ENCODE results near the gene SAPCD1.

Gene SAPCD1

DNA sequence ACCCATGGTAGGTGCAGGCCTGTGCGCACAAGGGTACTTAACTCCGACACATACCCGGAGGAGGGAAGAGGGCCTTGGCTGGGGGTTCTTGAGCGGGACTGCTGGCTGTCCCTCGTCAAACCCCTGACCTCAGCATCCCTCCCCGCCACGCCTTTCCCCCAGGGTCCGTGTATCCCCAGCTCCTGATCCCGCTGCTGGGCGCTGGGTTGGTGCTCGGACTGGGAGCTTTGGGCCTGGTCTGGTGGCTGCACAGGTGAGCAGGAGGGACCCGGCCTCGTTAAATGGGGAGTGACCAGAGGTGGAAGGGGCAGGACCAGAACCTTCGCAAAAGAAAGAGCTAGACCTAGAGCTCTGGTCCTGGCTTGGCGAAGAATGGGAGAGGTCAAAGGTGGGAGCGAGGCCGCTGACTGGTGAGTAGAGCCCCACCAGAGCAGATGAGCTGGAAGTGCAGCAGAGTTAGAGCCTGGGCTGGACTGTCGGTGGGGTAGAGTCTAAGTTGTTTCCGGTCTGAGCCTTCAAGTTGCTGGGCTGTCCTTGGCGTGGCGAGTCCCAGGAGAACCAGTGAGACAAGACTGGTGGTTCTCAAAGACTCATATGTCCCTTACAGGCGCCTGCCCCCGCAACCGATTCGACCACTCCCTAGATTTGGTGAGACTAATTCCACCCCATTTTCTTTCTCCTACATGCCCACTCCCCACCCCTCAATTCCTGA, 38.3 kb upstream of the SAPCD1 start:
- DNase-seq, result no peak
- no peak for TF ChIP-seq GATA1 (IDR thresholded peaks at IDR 0.05; ENCODE audit: low read depth, low read length)
- TF ChIP-seq POLR2A (IDR thresholded peaks at IDR 0.05; ENCODE audit: low read length), result no peak

GRCh38 chr6:31725502-31726350, 36.7 kb upstream of the SAPCD1 start:
- TF ChIP-seq GATA1 (IDR thresholded peaks at IDR 0.05; ENCODE audit: low read depth, low read length) (no peak), POLR2A (IDR thresholded peaks at IDR 0.05; ENCODE audit: low read length) (no peak)
- peak in 1 of 2 experiments; percentile 34 for DNase-seq

DNA sequence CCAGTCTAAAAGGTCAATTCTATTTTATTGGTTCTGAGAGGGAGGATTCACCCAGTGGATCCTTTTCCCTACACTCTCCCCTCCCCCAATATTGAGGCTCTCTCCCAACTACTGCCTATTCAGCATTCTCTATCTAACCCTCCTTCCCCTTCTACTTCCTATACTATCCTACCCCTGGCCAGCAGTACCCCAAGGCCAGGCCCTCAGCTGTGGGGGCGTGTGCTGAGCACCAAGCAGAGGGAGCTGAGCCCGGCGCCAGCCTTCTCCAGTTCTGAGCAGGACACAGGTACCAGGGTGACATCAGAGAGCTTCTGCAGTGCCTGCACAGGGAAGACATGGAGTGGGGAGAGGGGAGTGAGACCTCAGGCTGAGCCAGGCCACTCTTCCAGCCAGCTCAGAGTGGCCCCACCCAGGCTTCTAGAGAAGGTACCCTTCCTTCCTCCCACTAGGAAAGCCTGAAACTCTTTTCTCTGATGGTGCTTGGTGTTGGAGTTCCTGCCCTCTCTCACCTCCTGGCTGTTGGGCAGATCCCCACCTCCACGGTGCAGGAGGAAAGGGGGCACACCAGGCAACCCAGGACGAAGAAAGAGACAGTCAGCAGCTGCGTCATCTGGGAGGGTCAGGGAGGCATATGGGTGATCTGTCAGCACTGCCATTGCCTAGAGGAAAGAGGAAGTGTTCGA, 35.3 kb upstream of the SAPCD1 start:
- peak; percentile 30 for TF ChIP-seq POLR2A (IDR thresholded peaks at IDR 0.05; ENCODE audit: low read length)
- TF ChIP-seq GATA1 (IDR thresholded peaks at IDR 0.05; ENCODE audit: low read depth, low read length), result no peak
- DNase-seq, result peak; percentile 39 to 68

DNA sequence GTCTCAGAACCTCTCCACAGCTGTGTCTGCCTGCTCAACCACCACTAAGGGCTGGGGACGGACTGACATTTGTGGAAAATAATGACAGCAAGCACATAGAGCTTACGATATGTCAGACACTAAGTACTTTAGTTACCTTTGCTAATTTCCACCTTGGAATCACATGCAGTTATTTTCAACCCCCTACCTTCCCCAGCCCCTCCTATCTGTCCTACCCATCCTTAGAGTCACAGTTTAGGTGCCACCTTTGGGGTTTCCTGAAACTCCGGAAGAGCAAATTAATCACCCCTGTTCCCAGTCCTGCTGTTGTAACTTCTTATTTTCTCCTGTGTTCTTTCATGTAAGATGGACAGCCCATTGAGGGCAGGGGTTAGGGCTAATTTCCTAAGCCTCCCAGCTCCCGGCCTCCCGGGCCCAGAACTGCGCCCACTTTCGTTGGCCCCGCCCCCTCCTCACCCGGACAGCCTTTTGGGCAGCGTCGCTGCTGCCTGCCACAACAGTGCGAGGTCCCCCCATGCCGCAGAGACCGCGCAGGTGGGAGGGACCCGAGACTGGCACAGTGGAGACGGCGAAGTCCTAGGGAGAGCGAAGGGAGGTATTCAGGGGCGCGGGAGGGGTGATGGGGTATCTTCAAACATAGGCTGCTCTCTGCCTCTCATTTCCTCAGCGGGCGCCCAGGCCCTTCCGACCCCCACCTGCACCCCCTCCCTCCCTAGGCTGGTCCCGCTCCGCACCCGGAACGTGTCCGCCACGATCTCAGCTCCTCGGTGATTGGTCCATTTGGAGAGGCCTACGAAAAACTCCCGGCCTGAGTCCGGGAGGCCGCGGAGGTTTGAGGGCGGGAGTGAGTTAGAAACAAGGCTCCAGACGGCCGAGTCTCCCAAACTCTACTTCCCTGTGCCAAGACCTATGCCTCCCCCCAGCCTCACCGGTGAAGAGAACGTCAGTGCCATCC, 34.5 kb upstream of the SAPCD1 start:
- no peak for DNase-seq
- TF ChIP-seq POLR2A (IDR thresholded peaks at IDR 0.05; ENCODE audit: low read length), result no peak

GRCh38 chr6:31728767-31729514, 33.5 kb upstream of the SAPCD1 start, which contains the start of gene DDAH2:
Gene DDAH2, minus strand, starts transcription at chr6:31729299. Its CDS starts 138 bp downstream, at chr6:31729161.
- DNase-seq, result no peak

GRCh38 chr6:31729515-31729978, 32.9 kb upstream of the SAPCD1 start:
- TF ChIP-seq POLR2A (IDR thresholded peaks at IDR 0.05; ENCODE audit: low read length) (peak; percentile 64), GATA1 (IDR thresholded peaks at IDR 0.05; ENCODE audit: low read depth, low read length) (no peak)
- peak; percentile 84 to 89 for DNase-seq

More at GRCh38 chr6:31728767-31729514, 33.5 kb upstream of the SAPCD1 start, which contains the start of gene DDAH2:
- TF ChIP-seq POLR2A (IDR thresholded peaks at IDR 0.05; ENCODE audit: low read length), result no peak
- TF ChIP-seq GATA1 (IDR thresholded peaks at IDR 0.05; ENCODE audit: low read depth, low read length), result no peak

DNA sequence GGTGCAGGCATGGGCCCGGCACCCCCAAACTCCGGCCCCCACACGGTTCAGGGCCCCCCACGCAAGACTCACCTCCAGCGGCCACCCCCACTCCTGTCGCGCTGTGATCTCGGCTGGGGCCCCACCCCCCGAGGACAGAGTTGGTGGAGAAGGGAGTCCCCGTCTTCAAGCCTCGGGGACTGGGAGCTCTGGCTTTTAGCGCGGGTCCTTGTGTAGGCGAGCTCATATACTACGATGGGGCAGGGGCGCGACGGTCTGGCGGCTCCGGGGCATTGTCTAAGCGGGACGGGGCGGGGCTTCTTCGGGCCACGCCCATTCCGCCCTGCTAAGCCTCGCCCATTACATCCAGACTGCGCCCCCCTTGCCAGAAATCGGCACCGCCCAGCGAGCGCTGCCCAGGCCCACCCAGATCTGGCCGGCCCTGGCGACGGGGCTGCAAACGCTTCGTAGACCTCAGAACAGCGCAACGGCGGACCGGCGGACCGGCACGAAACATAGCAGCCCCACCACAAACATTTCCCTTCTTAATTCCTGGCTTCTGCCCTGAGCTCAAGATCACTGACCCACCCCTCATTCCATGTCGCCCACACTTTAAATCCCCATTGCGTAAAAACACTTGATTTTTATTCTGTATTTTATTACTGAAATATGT, 32.4 kb upstream of the SAPCD1 start:
- DNase-seq, result peak; percentile 87 to 88

GRCh38 chr6:31730631-31731086, 31.8 kb upstream of the SAPCD1 start:
- no peak for DNase-seq
- TF ChIP-seq POLR2A (IDR thresholded peaks at IDR 0.05; ENCODE audit: low read length) (no peak), GATA1 (IDR thresholded peaks at IDR 0.05; ENCODE audit: low read depth, low read length) (no peak)

More for the DNA sequence above, 32.4 kb upstream of the SAPCD1 start:
- TF ChIP-seq GATA1 (IDR thresholded peaks at IDR 0.05; ENCODE audit: low read depth, low read length), result no peak
- peak; percentile 54 for TF ChIP-seq POLR2A (IDR thresholded peaks at IDR 0.05; ENCODE audit: low read length)

DNA sequence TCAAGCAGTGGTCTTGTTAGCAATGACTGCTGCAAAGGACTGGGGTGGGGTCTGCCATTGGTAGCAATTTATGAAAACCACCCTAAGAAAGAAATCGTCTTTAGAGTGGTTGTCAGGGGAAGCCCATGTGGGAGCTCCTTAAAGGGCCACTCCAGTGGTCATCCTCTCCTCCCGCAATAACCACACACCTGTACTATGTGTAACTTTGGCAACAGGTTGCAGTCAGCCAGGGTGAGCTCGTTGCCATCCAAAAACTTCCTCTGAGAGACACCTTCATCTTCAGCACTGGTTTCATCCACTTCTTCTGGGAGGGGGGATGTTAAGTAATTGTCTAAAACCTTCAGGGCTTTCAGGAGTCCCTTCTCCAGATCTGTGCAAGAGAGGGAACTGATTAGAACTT, 30.4 kb upstream of the SAPCD1 start:
- no peak for DNase-seq
- TF ChIP-seq POLR2A (IDR thresholded peaks at IDR 0.05; ENCODE audit: low read length) (no peak), GATA1 (IDR thresholded peaks at IDR 0.05; ENCODE audit: low read depth, low read length) (no peak)

DNA sequence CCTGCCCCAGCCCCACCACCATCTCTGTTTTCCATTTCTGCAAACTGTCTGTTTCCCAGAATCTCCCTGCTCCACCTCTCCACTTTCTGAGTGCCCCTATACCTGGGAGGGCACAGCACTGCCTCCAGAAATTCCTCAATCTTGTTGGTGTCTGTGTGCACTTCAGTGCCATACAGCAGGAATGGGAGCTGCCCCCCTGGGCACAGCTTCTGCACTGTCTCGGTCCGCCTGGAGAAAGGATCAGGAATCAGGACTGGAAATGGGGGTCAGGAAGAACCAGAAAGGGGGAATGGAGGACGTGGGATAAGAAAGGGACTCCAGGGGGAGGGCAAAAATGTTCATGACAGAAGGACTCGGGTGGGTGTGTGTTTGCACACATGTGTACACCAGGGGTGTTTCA, 28.7 kb upstream of the SAPCD1 start:
- DNase-seq, result no peak
- no peak for TF ChIP-seq POLR2A (IDR thresholded peaks at IDR 0.05; ENCODE audit: low read length)

DNA sequence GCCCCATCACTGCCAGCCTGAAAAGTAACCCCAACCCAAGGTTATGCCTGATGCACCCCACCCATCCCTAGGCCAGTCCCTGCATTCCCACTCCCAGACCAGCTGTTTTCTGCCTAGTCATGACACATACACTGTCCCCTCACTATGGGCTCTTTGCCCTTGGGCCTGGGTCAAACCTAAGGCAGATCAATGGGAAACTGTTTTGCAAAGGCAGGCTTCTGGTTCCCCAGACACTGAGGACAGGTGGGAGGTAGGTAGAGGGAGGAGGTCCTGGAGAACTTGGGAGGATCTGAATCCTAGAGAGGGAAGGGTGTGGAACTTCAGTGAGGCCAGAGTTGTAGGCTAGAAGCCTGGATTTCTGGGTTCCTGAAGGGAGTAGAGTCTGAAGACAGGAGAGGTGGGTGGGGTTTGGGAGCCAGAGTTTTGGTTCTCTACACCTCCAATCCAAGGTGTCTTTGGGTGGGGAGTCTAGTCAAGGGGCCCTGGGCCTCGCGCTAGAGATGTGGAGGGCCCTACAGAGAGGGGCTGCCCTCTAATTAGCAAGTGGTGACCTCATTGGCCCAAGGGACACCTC, 28.1 kb upstream of the SAPCD1 start:
- no peak for TF ChIP-seq POLR2A (IDR thresholded peaks at IDR 0.05; ENCODE audit: low read length)
- no peak for DNase-seq

Data from erythroblast (primary cell).